ENCODE results near the gene C4orf50.

The C4orf50 gene

GRCh38 chr4:6002492-6002833 is 15.8 kb downstream of the C4orf50 start:
- TF ChIP-seq, protein P1, sequence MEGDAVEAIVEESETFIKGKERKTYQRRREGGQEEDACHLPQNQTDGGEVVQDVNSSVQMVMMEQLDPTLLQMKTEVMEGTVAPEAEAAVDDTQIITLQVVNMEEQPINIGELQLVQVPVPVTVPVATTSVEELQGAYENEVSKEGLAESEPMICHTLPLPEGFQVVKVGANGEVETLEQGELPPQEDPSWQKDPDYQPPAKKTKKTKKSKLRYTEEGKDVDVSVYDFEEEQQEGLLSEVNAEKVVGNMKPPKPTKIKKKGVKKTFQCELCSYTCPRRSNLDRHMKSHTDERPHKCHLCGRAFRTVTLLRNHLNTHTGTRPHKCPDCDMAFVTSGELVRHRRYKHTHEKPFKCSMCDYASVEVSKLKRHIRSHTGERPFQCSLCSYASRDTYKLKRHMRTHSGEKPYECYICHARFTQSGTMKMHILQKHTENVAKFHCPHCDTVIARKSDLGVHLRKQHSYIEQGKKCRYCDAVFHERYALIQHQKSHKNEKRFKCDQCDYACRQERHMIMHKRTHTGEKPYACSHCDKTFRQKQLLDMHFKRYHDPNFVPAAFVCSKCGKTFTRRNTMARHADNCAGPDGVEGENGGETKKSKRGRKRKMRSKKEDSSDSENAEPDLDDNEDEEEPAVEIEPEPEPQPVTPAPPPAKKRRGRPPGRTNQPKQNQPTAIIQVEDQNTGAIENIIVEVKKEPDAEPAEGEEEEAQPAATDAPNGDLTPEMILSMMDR (IDR thresholded peaks at IDR 0.05; ENCODE audit: low read depth, low read length, missing control alignments) = no peak
- DNase-seq (ENCODE audit: low read depth) = no peak
- no peak overlapping the region for H3K4me3 ChIP-seq (ENCODE audit: low read depth, low read length)

DNA sequence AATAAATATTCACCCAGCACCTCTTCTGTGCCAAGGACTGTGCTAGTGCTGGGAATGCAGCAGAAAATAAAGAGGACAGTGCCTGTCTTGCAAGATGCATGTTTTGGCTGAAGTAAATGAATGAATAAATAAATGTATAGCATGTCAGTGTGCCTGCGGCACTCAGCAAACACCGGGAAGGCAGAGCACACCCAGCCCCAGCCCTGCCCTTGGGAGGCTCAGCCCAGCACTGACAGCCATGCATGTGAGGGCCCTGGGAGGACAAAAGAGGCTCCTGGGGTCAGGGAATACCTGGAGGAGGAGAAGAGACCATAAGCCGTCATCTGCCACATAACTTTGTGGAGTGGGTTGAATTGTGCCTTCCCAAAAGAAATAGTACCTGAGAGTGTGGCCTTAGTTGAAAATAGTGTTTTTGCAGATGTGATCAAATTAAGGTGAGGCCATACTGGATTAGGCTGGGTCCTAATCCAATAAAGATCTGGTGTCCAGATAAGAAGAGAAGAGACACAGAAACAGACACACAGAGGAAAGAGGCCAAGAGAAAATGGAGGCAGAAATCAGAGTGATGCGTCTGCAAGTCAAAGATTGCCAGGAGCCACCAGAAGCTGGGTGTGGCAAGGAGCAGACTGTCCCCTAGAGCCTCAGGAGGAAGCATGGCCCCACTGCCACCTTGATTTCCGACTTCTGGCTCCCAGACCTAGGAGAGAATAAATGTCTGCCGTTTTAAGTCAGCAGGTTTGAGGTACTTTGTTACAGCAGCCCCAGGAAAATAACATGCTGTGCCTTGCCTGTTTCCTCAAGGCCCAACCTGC is 16.3 kb downstream of the C4orf50 start:
- TF ChIP-seq, protein P1 (IDR thresholded peaks at IDR 0.05; ENCODE audit: low read depth, low read length, missing control alignments) = no peak
- H3K4me3 ChIP-seq (ENCODE audit: low read depth, low read length) = no peak overlapping the region
- DNase-seq (ENCODE audit: low read depth) = no peak

- TF ChIP-seq, protein P1 (IDR thresholded peaks at IDR 0.05; ENCODE audit: low read depth, low read length, missing control alignments) = no peak
- H3K4me3 ChIP-seq (ENCODE audit: low read depth, low read length) = no peak overlapping the region
- DNase-seq (ENCODE audit: low read depth) = no peak
Measured at GRCh38 chr4:5999830-6000365, 18.3 kb downstream of the C4orf50 start.

DNA sequence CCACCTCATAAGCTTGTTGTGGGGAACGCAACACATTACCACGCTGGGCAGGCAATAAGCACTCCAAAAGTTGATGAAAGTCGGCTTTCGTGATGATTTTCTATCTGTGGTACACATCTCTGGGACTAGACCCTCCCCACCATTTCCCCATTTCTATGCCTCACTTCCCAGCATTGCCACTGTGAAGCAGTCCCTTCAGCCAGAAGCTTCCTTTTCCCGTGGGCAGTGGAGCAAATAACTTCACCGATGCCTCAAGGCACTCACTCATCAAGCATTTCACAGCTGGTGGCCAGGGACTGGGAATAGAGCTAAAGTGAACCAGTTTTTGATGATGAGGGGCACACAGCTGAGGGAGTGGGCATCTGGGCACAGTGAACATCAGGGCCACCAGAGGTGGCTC is 18.9 kb downstream of the C4orf50 start:
- DNase-seq (ENCODE audit: low read depth) = no peak
- H3K4me3 ChIP-seq (ENCODE audit: low read depth, low read length) = no peak overlapping the region
- TF ChIP-seq, protein P1 (IDR thresholded peaks at IDR 0.05; ENCODE audit: low read depth, low read length, missing control alignments) = no peak

- TF ChIP-seq, protein P1 (IDR thresholded peaks at IDR 0.05; ENCODE audit: low read depth, low read length, missing control alignments) = peak; percentile 98
- H3K4me3 ChIP-seq (ENCODE audit: low read depth, low read length) = no peak overlapping the region
- DNase-seq (ENCODE audit: low read depth) = peak; percentile 31
Measured at GRCh38 chr4:5998333-5998936, 19.8 kb downstream of the C4orf50 start.

GRCh38 chr4:5996641-5997040 is 21.6 kb downstream of the C4orf50 start:
- no peak overlapping the region for H3K4me3 ChIP-seq (ENCODE audit: low read depth, low read length)
- TF ChIP-seq, protein P1 (IDR thresholded peaks at IDR 0.05; ENCODE audit: low read depth, low read length, missing control alignments) = no peak
- no peak for DNase-seq (ENCODE audit: low read depth)

Data from GM12864 (cell line).